GM12891 (cell line): ENCODE data around the gene KIF20B.
"Not testable (repeated sequence)": the region's sequence is repeated elsewhere in the genome, so short reads cannot be mapped to it uniquely, and the experiment has no call there.

Experiments
- DNase-seq: peaks from one replicate; pipeline ENCODE4 v3.0.0; 2011; ENCODE audit warnings: low spot score; ENCODE audit not compliant: insufficient read length
- FAIRE-seq: peaks from 2 replicates; lab custom pipeline; 2011; peaks lifted over from hg19 to GRCh38; lab: Jason Lieb, UNC
- PAX5 ChIP-seq: IDR thresholded peaks from 2 replicates; pipeline ENCODE4 v1.6.1; 2011; ENCODE audit warnings: low read length, moderate library complexity, mild to moderate bottlenecking; ENCODE audit not compliant: insufficient read depth, severe bottlenecking
- POLR2A ChIP-seq: IDR thresholded peaks from 2 replicates; pipeline ENCODE4 v1.6.1; 2011; ENCODE audit warnings: low read depth, low read length, control low read depth
- POLR2AphosphoS5 ChIP-seq: IDR thresholded peaks from 2 replicates; pipeline ENCODE4 v1.6.1; 2011; ENCODE audit warnings: low read depth, low read length, control low read depth
- POU2F2 ChIP-seq: IDR thresholded peaks from 2 replicates; pipeline ENCODE4 v1.6.1; 2011; ENCODE audit warnings: low read depth, mild to moderate bottlenecking, control low read depth, low read length, moderate library complexity
- SPI1 ChIP-seq: IDR thresholded peaks from 2 replicates; pipeline ENCODE4 v1.6.1; 2011; ENCODE audit warnings: low read depth, low read length, control low read depth
- TAF1 ChIP-seq: IDR thresholded peaks from 2 replicates; pipeline ENCODE4 v1.6.1; 2011; ENCODE audit warnings: low read depth, low read length, control low read depth

KIF20B gene

GRCh38 chr10:89815049-89815853 lies 113.9 kb downstream of the KIF20B start:
- FAIRE-seq (no peak), DNase-seq (no peak)
- TF ChIP-seq POLR2AphosphoS5 (no peak), PAX5 (no peak), SPI1 (no peak), POU2F2 (no peak), POLR2A (no peak), TAF1 (no peak)

- DNase-seq, FAIRE-seq: not testable (repeated sequence)
Observed at GRCh38 chr10:89819008-89819407, 117.6 kb downstream of the KIF20B start.
